HG03521 (cell line): ENCODE results near the gene SPSB4.
"Not testable (repeated sequence)": the region's sequence is repeated elsewhere in the genome, so short reads cannot be mapped to it uniquely, and the experiment has no call there.

ENCODE experiments used
- ATAC-seq: cut with Tn5 transposase; IDR thresholded peaks from one replicate; pipeline ENCODE4 v1.9.1; 2021; ENCODE audit warnings: mild to moderate bottlenecking, moderate library complexity; ENCODE audit not compliant: unreplicated experiment

The SPSB4 gene

DNA sequence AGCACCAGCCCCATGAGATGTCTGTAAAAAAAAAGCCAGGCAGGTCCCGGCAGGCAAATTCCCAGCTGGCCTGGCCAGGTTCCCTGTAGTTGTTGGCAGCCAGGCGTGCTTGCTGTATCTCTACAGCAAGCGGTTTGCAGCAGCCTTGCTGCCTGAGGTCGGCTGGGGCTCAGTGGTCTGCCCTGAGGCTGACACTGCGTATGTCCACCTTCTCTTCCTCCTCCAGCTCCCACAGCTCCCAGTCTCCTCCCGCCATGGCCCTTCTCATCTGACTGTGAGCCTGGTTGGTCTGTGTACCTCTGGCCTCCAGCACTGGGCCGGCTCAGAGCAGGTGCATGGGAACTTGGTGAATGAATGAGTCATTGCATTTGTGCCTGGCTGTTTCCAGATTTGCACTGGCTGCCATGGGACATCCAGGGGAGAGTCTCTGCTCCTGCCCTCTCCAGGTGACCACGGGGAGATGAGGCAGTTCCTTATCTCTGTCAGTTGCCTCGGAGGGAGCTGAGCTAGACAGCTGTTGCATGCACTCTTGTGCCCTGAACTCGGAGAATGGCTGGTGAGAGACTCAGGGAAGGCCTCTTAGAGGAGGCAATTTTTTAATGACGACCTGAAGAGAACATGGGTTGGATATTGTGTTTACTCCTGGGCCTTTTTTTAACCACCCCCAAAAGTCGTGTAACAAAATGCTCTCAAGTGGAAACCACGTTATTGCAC is 43.0 kb downstream of the SPSB4 start:
- no peak for ATAC-seq

DNA sequence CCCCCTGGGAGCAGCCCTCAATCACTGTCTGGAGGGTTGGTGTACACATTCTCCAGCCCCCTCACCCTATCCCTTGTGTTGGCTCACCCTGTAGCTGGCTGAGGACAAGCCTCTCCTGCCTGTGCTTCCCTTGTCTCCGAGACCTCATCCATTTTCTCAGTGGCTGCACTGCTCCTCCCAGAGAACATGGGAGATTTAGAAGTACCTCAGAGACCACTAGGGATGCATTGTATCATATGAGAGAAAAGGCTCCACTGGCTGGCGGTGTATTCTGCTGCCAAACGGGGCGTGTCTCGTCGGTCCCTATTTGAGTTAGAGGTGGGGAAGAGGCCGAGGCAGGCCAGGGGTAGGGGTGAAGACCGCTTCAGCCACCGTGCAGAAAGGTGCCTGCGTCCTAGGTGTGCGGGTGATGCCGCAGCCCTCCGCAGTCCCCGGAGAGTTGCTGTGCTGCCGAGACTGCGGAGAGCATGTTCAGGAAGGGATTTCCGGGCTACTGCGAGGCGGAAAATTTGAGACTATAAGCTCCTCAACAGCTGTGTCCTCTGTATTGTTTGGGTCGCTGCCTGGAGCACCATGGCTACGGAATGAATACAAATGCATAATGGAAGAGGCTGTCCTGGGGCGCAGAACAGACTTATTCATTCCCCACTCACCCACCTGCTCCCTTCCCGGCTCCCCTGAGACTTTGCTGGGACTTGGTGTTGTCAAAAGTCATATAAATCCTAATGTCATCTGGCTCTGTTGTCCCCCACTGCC is 43.8 kb downstream of the SPSB4 start:
- ATAC-seq: no peak

DNA sequence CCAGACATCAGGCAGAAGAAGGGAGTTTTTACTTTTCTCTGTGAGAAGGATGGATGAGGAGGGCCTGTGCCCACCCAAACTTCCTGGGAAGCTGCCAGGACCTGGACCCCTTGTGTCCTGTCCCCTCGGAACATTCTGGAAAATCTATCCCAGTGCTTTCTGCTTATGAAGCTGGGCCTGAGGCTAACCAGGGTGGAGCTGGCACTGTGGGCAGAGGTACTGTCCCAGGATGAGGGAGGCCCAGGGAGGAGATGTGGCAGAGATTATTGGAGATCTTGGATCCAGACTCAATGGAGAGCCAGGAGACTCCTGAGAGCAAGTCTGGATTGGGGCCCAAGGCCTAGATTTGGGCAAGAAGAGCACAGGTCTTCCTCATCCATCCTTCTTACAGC is 44.4 kb downstream of the SPSB4 start:
- ATAC-seq: no peak

DNA sequence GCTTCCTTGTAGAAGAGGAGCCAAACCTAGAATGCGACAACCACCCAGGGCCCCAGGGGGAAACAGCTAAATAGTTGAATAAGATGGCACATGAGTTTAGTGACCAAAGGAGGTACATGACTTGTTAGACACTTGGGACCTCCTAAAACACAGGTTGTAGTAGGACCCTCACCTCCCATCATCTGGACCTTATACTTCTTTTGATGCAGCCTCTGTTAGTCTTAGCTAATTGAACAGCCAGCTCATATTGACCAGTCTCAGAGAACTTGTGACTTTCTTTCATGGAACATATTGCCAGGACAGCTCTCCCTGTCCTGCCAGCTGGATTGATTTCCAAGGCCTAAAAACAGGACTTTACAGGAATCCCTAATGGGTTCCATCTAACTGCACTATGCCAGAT is 45.0 kb downstream of the SPSB4 start:
- ATAC-seq: no peak

DNA sequence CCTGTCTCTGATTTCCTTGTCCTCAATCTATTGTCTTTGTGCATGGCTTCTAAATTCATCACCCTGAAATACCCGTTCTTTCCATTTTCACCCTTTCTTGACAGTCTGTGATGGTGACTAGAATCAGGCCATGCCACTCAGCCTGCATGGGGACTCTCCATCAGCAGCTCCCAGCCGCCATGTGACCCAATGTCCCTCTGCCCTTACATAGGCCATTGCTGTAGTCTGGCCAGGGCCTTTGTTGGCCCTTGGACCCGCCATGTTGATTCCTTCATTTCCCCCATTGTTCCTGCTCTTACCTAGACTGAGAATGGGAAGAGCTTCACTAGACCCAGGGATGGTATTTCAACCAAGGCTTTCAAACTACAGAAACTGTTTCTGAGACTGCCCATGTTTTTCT is 45.8 kb downstream of the SPSB4 start:
- ATAC-seq: no peak

DNA sequence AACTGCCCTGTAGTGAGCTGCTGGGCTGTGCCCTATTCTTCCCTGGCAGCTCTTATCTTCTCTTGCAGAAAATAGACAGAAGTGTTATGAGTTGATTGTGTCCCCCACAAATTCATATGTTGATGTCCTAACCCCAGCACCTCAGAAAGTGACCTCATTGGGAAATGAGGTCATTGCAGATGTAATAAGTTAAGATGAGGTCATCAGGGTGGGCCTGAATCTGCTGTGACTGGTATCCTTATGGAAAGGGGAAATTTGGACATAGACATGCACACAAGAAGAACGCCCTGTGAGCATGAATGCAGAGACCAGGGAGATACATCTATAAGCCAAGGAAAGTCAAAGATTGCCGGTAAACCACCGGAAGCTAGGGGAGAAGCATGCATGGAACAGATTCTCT is 49.0 kb downstream of the SPSB4 start:
- ATAC-seq: no peak

DNA sequence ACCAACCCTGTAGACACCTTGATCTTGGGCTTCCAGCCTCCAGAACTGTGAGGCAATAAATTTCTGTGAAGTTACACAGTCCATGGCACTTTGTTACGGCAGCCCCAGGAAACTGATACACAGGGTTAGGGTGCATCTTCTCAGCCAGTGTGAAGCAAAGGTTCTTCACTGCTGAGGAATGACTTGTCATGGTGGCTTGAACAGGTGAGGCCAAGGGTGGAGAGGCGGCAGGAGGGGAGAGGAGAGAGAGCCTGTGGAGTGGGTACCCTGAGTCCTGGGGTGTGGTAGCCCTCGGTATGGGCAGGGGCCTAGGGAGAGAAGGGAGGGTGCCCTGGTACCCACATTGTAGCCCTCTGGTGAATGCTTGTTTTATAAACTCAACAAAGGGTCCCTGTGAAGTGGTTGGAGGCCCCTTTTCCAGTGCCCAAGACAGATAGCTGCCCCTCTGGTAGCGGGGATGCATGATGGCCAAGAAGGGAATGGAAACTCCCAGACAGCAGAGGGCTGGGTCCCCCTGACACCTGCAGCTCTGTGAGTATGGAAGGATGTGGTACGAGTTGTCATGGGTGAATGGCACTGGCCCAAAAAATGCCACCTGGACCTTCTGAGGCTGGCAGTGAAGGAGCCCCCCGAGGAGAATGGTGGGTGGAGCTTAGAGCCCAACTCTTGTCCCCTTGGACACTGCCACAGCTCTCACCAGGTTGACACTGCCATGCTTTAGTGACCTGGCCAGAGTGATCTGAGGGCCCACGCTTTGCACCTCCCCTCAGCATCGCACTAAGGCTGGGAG is 49.6 kb downstream of the SPSB4 start:
- no peak for ATAC-seq

DNA sequence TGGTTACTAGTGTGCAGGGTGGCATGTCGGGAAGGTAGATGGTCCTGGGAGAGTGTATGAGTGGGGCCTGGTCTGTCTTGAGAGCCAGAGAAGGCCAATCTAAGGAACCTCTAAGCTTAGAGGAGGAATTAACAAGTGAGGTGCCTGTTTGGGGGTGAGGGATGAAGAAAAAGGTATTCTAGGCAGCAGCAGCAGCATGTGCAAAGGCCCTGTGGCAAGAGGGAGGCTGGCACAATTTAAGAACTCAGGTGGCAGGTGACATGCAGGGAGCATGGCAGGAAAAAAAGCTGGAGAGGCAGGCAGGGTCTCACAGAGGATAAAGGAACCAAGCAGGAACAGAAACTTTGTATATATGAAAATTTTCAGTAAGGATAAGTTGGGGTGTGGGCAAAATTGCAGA is 51.2 kb downstream of the SPSB4 start:
- ATAC-seq: no peak

DNA sequence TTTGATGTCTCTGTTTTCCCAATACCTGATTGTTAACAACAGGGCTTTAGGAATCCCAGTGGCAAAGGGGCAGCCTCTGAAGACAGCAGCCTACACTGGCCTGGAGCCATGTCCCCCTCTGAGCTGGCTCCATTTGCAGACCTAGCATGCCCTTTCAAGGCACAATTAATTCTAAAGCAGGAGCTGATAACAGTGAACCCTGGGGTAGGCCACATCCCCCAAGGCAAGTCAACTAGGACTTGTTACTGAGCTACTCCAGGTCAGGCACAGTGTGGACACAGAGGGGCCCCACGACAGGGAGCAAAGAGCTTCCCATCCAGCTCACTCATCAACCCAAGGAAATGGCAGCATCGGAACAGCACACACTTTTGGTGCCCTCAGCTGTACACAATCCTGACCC is 51.9 kb downstream of the SPSB4 start:
- no peak for ATAC-seq

DNA sequence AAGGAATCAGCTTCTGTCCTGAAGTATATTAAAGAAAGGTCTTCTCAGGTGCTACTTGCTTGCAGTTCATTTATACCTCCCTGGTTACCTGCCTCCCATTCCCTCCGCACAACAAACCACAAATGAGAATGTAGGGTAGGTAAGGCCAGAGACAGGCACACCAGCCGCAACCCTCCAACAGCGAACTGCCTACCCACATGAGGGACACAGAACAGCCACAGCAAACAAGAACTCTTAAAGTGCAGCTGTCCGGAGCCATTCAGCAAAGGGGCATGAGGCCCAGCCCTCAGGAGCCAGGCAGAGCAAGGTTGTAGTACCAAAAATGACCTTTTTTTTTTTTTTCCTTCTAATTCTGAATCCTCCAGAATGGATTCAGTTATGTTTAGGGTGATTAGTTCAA is 52.4 kb downstream of the SPSB4 start:
- no peak for ATAC-seq

DNA sequence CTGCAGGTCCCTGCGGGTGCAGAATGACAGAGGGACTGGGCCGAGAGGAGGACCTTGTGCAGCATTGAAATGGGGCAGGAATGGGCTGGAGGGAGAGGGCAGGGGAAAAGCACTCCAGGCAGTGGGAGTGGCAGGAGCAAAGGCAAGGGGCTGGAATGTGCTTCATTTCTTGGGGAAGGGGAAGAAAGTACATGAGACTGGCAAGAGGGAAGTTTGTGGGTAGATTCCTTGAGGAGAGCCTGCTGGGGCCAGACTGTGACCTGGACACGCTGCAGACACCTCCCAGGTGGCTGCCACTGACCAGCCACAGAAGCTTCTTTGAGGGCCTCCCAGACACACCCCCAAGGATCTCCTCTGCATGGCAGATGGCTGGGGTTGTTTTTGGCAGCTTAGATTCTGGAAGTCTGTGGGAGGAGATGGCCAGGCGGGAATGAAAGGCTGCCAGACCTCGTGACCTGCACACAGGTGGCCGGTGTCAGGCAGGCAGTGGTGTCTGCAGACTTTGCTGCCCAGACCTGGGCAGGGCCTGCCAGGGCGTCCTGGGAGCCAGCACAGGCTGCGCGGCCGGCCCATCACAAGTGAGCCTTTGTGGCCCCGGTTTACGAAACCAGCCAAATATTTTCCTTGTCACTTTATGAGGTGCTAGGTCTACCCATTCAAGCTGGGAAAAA is 53.1 kb downstream of the SPSB4 start:
- no peak for ATAC-seq

DNA sequence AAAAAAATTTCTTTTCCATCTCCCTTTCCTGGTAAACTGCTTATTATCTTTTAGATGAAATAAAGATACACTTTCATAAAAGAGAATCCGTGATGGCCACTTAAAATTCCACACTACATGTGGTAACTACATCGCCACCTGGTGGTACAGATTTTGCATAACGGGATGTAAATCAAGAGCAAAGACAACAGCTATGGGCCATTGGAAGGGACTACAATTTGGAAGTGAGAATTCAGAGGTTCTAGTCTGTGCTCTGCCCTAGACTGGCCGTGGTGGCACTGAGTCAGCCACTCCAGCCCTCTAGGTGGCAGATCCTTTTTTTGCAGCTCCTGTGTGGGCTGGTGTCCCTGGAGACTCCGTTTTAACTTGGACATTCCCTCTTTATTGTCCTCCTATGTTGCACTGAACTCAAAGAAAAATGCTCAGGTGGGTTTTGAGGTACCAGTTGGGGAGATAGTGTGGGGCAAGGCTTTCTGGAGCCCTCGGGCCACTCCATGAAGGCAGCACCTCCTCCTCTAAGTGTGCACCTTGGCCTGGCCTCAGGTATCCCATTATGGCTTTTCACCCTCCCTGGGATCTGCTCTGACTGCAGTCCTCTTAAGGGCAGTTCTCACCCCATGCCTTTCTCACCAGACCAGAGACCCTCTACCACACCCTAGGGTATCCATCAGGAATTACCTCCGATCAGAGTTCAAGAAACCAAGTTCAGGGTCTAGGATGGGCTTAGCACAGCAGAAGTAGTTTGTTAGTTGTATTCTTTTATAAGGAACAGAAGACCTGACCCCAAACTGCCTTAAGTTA is 54.9 kb downstream of the SPSB4 start:
- no peak for ATAC-seq

DNA sequence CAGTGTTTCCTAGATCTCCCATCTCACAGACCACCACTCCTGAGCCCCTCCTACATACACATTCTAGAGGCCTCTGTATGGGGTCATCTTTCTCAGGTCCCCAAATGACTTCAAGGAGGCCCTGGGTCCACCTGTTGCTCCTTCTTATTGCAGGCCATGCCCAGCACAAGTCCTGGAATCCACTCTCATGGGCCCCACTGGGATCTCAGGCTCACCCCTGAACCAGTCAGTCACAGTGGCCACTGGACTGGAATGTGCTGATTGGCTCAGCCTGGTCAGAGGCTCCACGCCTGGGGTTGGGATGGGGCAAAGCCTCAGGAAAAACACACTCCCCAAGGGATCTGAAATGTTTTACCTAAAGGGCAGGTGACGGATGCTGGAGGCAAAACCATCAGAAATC is 55.7 kb downstream of the SPSB4 start:
- ATAC-seq: no peak

DNA sequence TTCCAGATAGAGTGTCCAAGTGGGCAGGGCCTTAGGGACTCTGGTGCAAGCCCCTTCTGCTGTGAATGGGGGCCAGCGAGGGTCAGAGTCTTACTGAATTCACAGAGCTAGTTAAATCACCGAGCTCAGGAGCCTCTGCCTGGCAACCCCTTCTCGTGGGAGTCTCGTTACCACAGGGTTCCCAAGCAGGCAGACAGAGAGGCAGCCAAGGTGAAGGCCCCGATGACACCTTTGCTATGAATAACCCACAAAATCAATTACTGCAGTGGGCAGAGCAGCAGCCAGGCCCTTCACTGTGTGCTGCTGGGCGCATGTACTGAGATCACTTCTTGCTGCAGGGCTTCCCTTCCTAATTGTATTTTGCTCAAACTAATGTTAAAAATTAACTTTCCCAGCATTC is 56.9 kb downstream of the SPSB4 start:
- no peak for ATAC-seq

DNA sequence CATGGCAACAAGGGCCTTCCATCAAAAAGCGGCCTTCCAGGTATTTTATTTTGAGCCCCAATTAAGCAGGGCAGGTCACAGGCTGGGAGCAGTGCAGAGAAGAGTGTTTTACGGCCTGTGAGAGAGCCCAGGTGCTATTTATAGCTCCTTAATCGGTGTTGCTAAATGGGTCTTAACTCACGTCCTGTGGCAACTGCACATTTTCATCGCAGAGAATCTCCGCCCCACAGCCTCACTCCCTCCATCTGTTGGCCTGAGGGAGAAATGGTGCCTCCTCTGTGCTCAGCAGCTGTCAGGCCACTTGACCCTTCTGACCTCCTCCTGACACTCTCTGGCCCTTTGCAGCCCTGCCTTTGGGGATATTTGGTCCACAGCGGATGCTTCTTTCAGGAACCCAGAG is 58.6 kb downstream of the SPSB4 start:
- ATAC-seq: no peak

DNA sequence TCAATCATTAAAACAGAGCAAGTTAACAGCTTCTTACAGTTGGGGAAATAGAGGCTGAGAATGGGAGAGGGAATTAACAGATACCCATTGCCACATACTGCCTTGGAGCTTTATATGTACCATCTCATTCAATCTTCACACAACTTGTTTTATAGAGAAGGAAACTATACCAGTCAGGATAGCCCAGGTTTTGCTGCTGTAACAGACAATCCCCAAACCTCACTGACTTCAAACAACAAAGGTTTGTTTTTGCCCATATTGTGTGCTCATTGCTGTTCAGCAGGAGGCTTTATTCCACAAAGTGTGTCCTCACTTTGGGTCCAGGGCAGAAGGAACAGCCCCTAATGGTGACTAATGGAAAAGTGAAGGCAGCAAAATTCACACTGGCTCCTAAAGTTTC is 59.2 kb downstream of the SPSB4 start:
- ATAC-seq: no peak

DNA sequence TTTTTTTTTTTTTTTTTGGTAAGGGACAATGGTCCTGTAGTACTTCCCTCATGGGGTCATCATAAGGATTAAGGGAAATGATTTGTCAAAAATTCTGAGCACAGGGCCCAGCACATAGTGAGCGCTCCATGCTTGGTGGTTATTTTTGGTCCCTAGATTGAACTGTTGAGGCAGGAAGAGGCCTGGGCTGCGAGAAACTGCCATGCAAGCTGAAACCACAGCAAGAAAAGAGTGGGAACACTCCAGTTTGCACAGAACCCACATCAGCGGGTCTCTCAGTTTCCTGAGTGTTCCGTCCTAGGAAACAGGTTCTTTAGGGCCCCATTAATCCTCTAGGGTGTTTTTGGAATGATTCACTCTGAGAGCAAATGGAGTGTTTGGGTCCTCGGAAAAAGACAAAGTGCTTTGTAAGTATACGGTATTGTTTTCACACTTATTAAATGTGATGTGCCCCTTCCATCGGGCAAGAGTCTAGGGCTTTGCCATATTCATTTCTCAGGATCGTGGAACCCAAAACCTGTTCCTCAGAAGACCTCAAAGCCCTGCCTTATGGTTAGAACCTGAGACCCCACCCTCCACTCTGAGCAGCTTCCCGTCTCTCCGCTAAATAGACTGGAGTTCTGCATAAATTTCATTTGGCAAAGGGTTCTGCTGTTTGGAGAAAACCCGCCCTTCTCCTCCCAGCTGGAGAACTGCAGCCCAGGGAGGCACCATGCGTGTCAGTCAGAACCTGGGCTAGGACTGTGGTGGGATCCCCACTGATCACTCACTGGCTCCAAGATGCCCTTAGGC is 60.4 kb downstream of the SPSB4 start:
- no peak for ATAC-seq

DNA sequence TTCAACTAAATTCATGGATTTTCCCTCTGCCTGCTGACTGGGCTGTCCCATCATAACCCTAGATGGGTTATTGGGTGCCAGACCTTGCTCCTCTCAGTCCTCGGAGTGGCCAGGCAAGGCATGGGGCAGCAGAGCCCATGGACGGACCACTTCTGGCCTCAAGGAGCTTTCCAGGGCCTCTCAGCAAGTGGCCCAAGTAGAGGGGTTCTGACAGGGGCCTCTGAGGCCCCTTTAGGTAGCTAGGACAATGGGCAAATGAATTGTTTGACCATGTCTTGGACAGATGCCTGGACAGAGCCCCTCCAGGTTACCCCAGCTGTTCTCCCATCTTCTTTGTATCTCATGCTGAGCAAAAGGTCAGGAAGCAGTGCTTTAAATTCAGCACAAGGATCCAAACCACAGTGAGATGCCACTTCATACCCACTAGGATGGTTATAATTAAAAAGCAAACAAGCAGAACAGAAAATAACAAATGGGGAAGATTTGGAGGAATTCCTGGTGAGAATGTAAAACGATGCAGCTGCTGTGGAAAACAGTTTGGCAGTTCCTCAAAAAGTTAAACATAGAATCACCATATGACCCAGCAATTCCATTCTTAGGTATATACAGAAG is 61.6 kb downstream of the SPSB4 start:
- ATAC-seq: no peak

DNA sequence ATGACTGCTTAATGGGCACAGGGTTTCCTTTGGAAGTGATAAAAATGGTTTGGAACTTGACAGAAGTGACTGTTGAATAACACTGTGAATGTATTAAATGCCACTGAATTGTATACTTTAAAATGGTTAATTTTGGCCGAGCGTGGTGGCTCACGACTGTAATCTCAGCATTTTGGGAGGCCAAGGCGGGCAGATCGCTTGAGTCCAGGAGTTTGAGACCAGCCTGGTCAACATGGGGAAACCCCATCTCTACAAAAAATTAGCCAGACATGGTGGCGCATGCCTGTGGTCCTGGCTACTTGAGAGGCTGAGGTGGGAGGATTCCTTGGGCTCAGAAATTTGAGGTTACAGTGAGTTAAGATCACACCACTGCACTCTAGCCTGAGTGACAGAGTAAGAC is 62.5 kb downstream of the SPSB4 start:
- not testable (repeated sequence) for ATAC-seq
